Body of pancreas (tissue), 4 donors: ENCODE data around the gene SPG11. TPM values are rescaled to one million over a fixed set of nuclear protein-coding genes. Genes with fewer than 3 reads are reported as not detected.
A peak's percentile ranks its signal among the peaks of the same experiment; 100 is the strongest.

Experiments used
- ATAC-seq: fragments of 150-250 bp; one replicate; pipeline ENCODE4 v1.9.1; 2016
- DNase-seq, 4 donors: peaks; one replicate each; pipeline ENCODE4 v3.0.0-alpha.2; 2019
- H3K27ac ChIP-seq, 4 donors: fragments of 200-600 bp; sonication (generic); 1 replicate in 3 of 4; 2 replicates in 1 of 4; pipeline versions ENCODE4 v1.5.1 to v1.6.1; 2016 to 2019; ENCODE audit warnings: mild to moderate bottlenecking in 1 of 4, mixed read lengths in 1 of 4, moderate library complexity in 1 of 4
- H3K27me3 ChIP-seq, 2 donors: fragments of 200-600 bp; sonication (generic); one replicate each; pipeline ENCODE4 v1.6.0; 2016; ENCODE audit warnings: mild to moderate bottlenecking in 1 of 2
- H3K36me3 ChIP-seq, 2 donors: fragments of 200-600 bp; sonication (generic); replicated peaks in 1 of 2; 2 replicates each; pipeline ENCODE4 v1.5.1; 2016; ENCODE audit warnings: low read depth in 2 of 2; ENCODE audit not compliant: insufficient read depth in 1 of 2
- H3K4me1 ChIP-seq: fragments of 200-600 bp; sonication (generic); one replicate; pipeline ENCODE4 v1.6.0; 2016
- H3K4me3 ChIP-seq, 2 donors: fragments of 200-600 bp; sonication (generic); 1 replicate in 1 of 2; 2 replicates in 1 of 2; pipeline ENCODE4 v1.5.1; 2016 to 2019
- H3K9me3 ChIP-seq, 3 donors: fragments of 200-600 bp; sonication (generic); 1 replicate in 2 of 3; 2 replicates in 1 of 3; pipeline ENCODE4 v1.5.1; 2016
- CTCF ChIP-seq, 7 experiments: fragments of 450-650 bp in 4 of 7; fragments of 200-600 bp in 3 of 7; sonication (generic) in 3 of 7; IDR thresholded peaks; one replicate each; pipeline ENCODE4 v1.5.1; 2016 to 2019; ENCODE audit warnings: antibody characterized with exemption in 7 of 7
- POLR2A ChIP-seq, 3 donors: fragments of 450-650 bp; IDR thresholded peaks; one replicate each; pipeline ENCODE4 v1.6.1; 2016; ENCODE audit warnings: antibody characterized with exemption in 3 of 3, mild to moderate bottlenecking in 2 of 3
- WGBS, 2 donors: methylation state at CpG; one replicate each; pipeline ENCODE4 v1.1.5; 2017; 5-methylcytosine and 5-hydroxymethylcytosine counted together
- intact Hi-C: fragments of 100-400 bp; cut with DNase I; formaldehyde crosslinking; loops from one replicate; pipeline ENCODE4 v1.15.1; 2023
- total RNA-seq, 2 donors: library from RNA; depleted of rRNA; stranded (reverse); fragments of >200 nt; gene quantifications; one replicate each; pipeline ENCODE4 v1.1.0, GENCODE V29; 2016

The SPG11 gene
- total RNA-seq, 2 donors from 2014 or later: 40.5 to 115 TPM

DNA sequence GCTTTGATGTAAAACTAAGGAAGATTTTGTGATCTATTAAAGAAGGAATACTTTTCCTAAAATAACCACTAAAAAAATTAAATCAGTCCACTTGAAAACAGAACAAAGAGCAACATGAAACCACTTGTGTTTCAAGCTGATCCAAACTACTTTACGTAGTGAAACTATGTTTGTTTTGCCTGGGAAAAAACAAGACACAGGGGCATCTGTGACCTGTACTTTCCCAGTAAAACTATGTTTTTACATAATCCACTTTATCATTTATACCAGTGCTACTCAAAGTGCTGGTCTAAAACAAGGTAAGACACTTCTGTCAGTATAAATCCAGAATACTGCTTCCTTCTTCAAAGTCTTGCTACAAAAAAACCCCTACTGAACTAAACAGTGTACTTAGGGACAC lies 56.7 kb downstream of the SPG11 start:
- no peaks in the 10 kb centered on the region for H3K27me3 ChIP-seq

GRCh38 chr15:44603126-44603525 lies 60.3 kb downstream of the SPG11 start:
- Histone ChIP-seq H3K27ac (no peak overlapping the region), H3K4me1 (peaks cover 27% of the 10 kb centered on the region), H3K27me3 (no peaks in the 10 kb centered on the region), H3K9me3 (no peaks in the 10 kb centered on the region), H3K36me3 (peaks cover 0 to 17% of the 10 kb centered on the region in 2 donors), H3K4me3 (no peak overlapping the region)
- ATAC-seq (no peak), DNase-seq (no peak)
- 92 to 96% methylated on average over 2 of the region's 2 CpGs for WGBS, 2 donors
- intact Hi-C loops: no loop called here
- no peak for TF ChIP-seq POLR2A (IDR thresholded peaks at IDR 0.05)
- no peak for TF ChIP-seq CTCF (IDR thresholded peaks at IDR 0.05)

More for the DNA sequence above, 56.7 kb downstream of the SPG11 start:
- Histone ChIP-seq H3K4me3 (no peak overlapping the region), H3K36me3 (peaks cover 0 to 12% of the 10 kb centered on the region in 2 donors), H3K9me3 (no peaks in the 10 kb centered on the region), H3K27ac (peak overlapping the region; percentile 43 to 68 (median 66)), H3K4me1 (peaks cover 27% of the 10 kb centered on the region)
- TF ChIP-seq CTCF (IDR thresholded peaks at IDR 0.05) (no peak), POLR2A (IDR thresholded peaks at IDR 0.05) (no peak)
- intact Hi-C loops: no loop called here
- DNase-seq (no peak), ATAC-seq (peak; percentile 72)
- WGBS, 2 donors: 43 to 44% methylated on average over 1 of the region's 1 CpG

- intact Hi-C loops: loop anchor here (10.0 kb wide), 1 partner anchor 136 kb away; the partner anchor contains the start of gene TRIM69
- ATAC-seq: no peak
- Histone ChIP-seq H3K27me3 (no peaks in the 10 kb centered on the region), H3K27ac (peak overlapping the region in 1 of 4 donors; percentile 25), H3K9me3 (no peaks in the 10 kb centered on the region), H3K36me3 (peaks cover 0 to 37% of the 10 kb centered on the region in 2 donors), H3K4me3 (no peak overlapping the region), H3K4me1 (no peaks in the 10 kb centered on the region)
- WGBS, 2 donors: 44 to 61% methylated on average over 5 of the region's 5 CpGs
- TF ChIP-seq CTCF (IDR thresholded peaks at IDR 0.05) (no peak), POLR2A (IDR thresholded peaks at IDR 0.05) (no peak)
- DNase-seq: no peak
Measured at GRCh38 chr15:44598892-44599291, 64.6 kb downstream of the SPG11 start.

GRCh38 chr15:44598066-44598465 lies 65.4 kb downstream of the SPG11 start:
- no peak overlapping the region for H3K27ac ChIP-seq
- intact Hi-C loops: loop anchor here (10.0 kb wide), 1 partner anchor 137 kb away; the partner anchor contains the start of gene TRIM69

More at GRCh38 chr15:44598066-44598465, 65.4 kb downstream of the SPG11 start:
- ATAC-seq (no peak), DNase-seq (no peak)
- WGBS, 2 donors: 83 to 85% methylated on average over 1 of the region's 1 CpG
- TF ChIP-seq CTCF (IDR thresholded peaks at IDR 0.05) (no peak), POLR2A (IDR thresholded peaks at IDR 0.05) (no peak)
- Histone ChIP-seq H3K9me3 (no peaks in the 10 kb centered on the region), H3K27me3 (no peaks in the 10 kb centered on the region), H3K4me1 (no peaks in the 10 kb centered on the region), H3K4me3 (no peak overlapping the region), H3K36me3 (peaks cover 0 to 41% of the 10 kb centered on the region in 2 donors)
